Fibroblast of lung (primary cell): ENCODE results near the gene KRTAP9-2. TPM values are rescaled to one million over a fixed set of nuclear protein-coding genes. Genes with fewer than 3 reads are reported as not detected.
"Not testable (repeated sequence)": the region's sequence is repeated elsewhere in the genome, so short reads cannot be mapped to it uniquely, and the experiment has no call there.

Experiments used
- DNase-seq, 2 donors: peaks; one replicate each; pipeline versions ENCODE4 v3.0.0 to v3.0.0-alpha.2; 2010; ENCODE audit warnings: low read depth in 2 of 2
- H2AFZ ChIP-seq: 2 replicates; pipeline ENCODE4 v1.5.1; 2012; ENCODE audit warnings: low read length, control low read depth, inconsistent platforms
- H3K27ac ChIP-seq: 2 replicates; pipeline ENCODE4 v1.5.1; 2011; ENCODE audit warnings: low read length, control low read depth; ENCODE audit not compliant: insufficient read depth
- H3K27me3 ChIP-seq: 2 replicates; pipeline ENCODE4 v1.5.1; 2011; ENCODE audit warnings: mild to moderate bottlenecking, low read length; ENCODE audit not compliant: control insufficient read depth, insufficient read depth
- H3K36me3 ChIP-seq: 2 replicates; pipeline ENCODE4 v1.5.1; 2011; ENCODE audit warnings: low read length; ENCODE audit not compliant: control insufficient read depth, insufficient read depth
- H3K4me1 ChIP-seq: 2 replicates; pipeline ENCODE4 v1.5.1; 2011; ENCODE audit warnings: low read length; ENCODE audit not compliant: control insufficient read depth, insufficient read depth; ENCODE audit errors: extremely low read depth
- H3K4me2 ChIP-seq: 2 replicates; pipeline ENCODE4 v1.5.1; 2011; ENCODE audit warnings: low read length, control low read depth; ENCODE audit not compliant: insufficient read depth; ENCODE audit errors: extremely low read depth
- H3K4me3 ChIP-seq, 4 experiments: fragments of 200-600 bp in 1 of 4; sonication (generic) in 1 of 4; replicated peaks in 1 of 4; 2 replicates each; pipeline ENCODE4 v1.5.1; 2011 to 2016; ENCODE audit warnings: low read length in 4 of 4, low read depth in 3 of 4, mild to moderate bottlenecking in 3 of 4, control low read depth in 2 of 4, inconsistent platforms in 1 of 4, mixed read lengths in 1 of 4; ENCODE audit not compliant: insufficient read depth in 1 of 4; ENCODE audit errors: control extremely low read depth in 1 of 4
- H3K79me2 ChIP-seq: 2 replicates; pipeline ENCODE4 v1.5.1; 2012; ENCODE audit warnings: mild to moderate bottlenecking, low read length, inconsistent platforms; ENCODE audit not compliant: control insufficient read depth, insufficient read depth
- H3K9ac ChIP-seq: 2 replicates; pipeline ENCODE4 v1.5.1; 2011; ENCODE audit warnings: mild to moderate bottlenecking, low read length, control low read depth; ENCODE audit not compliant: insufficient read depth
- H3K9me3 ChIP-seq: 2 replicates; pipeline ENCODE4 v1.5.1; 2012; ENCODE audit warnings: low read depth, low read length; ENCODE audit not compliant: control insufficient read depth, insufficient read depth
- H4K20me1 ChIP-seq: 2 replicates; pipeline ENCODE4 v1.5.1; 2011; ENCODE audit warnings: low read length; ENCODE audit not compliant: control insufficient read depth, insufficient read depth; ENCODE audit errors: extremely low read depth
- polyA plus RNA-seq, 2 donors: library from polyadenylated mRNA; depleted of rRNA in 1 of 2; stranded (reverse) in 1 of 2; unstranded in 1 of 2; fragments of >200 nt; gene quantifications; 2 replicates each; pipeline ENCODE4 v1.2.1, GENCODE V29; 2011 to 2012; ENCODE audit warnings: missing spikeins in 1 of 2
- total RNA-seq: library from RNA; depleted of rRNA; stranded (reverse); fragments of >200 nt; gene quantifications from 2 replicates; pipeline ENCODE4 v1.2.1, GENCODE V29; 2014
- TF ChIP-seq, protein P1 (sequence below), 2 donors: IDR thresholded peaks in 1 of 2; conservative IDR thresholded peaks in 1 of 2; 1 replicate in 1 of 2; 2 replicates in 1 of 2; pipeline ENCODE4 v1.5.1; 2011 to 2012; ENCODE audit warnings: low read length in 2 of 2, control low read depth in 1 of 2, inconsistent platforms in 1 of 2, low read depth in 1 of 2, mild to moderate bottlenecking in 1 of 2

KRTAP9-2 gene
- total and polyA plus RNA-seq, 2 donors (not counting 1 experiment from before 2014, with no cell fraction given), result not detected

GRCh38 chr17:41271858-41272257, 45.4 kb downstream of the KRTAP9-2 start:
- H2AFZ ChIP-seq, result no peak overlapping the region
- H3K4me1 ChIP-seq, result no peaks in the 10 kb centered on the region
- no peaks in the 10 kb centered on the region for H3K27me3 ChIP-seq
- no peak for DNase-seq
- H3K4me3 ChIP-seq, result no peak overlapping the region
- H4K20me1 ChIP-seq, result no peaks in the 10 kb centered on the region
- H3K27ac ChIP-seq, result no peak overlapping the region
- H3K9me3 ChIP-seq, result no peaks in the 10 kb centered on the region
- H3K4me2 ChIP-seq, result no peak overlapping the region
- H3K9ac ChIP-seq, result no peak overlapping the region
- TF ChIP-seq, protein P1, sequence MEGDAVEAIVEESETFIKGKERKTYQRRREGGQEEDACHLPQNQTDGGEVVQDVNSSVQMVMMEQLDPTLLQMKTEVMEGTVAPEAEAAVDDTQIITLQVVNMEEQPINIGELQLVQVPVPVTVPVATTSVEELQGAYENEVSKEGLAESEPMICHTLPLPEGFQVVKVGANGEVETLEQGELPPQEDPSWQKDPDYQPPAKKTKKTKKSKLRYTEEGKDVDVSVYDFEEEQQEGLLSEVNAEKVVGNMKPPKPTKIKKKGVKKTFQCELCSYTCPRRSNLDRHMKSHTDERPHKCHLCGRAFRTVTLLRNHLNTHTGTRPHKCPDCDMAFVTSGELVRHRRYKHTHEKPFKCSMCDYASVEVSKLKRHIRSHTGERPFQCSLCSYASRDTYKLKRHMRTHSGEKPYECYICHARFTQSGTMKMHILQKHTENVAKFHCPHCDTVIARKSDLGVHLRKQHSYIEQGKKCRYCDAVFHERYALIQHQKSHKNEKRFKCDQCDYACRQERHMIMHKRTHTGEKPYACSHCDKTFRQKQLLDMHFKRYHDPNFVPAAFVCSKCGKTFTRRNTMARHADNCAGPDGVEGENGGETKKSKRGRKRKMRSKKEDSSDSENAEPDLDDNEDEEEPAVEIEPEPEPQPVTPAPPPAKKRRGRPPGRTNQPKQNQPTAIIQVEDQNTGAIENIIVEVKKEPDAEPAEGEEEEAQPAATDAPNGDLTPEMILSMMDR (conservative IDR thresholded peaks at IDR 0.05 in 1 of 2, IDR thresholded peaks at IDR 0.05 in 1 of 2; ENCODE audit: low read depth in 1 of 2, low read length in 2 of 2), result no peak
- no peaks in the 10 kb centered on the region for H3K36me3 ChIP-seq
- H3K79me2 ChIP-seq, result no peaks in the 10 kb centered on the region

GRCh38 chr17:41275648-41276190, 49.3 kb downstream of the KRTAP9-2 start, which contains the start of gene KRTAP9-7:
Gene KRTAP9-7, plus strand, starts transcription at chr17:41275698. Its CDS starts 0 bp downstream, at chr17:41275698.
- H3K4me1 ChIP-seq, H3K4me3 ChIP-seq, H3K9ac ChIP-seq, H3K79me2 ChIP-seq, H2AFZ ChIP-seq, H3K9me3 ChIP-seq, DNase-seq, H3K27me3 ChIP-seq, H3K27ac ChIP-seq, H3K4me2 ChIP-seq, H3K36me3 ChIP-seq, H4K20me1 ChIP-seq: not testable (repeated sequence)

Other genes starting within 250 kb of the KRTAP9-2 start
Only the 30 nearest of the 41 such genes appear.
- not detected in 2 replicates for gene KRTAP2-1, start 179.3 kb upstream of the KRTAP9-2 start, total RNA-seq
- not detected in 2 replicates for gene KRTAP2-1, start 179.3 kb upstream of the KRTAP9-2 start, polyA plus RNA-seq
- not detected in 2 replicates for gene KRTAP2-2, start 171.4 kb upstream of the KRTAP9-2 start, total RNA-seq
- gene KRTAP2-2, start 171.4 kb upstream of the KRTAP9-2 start, polyA plus RNA-seq, result not detected in 2 replicates
- not detected in 2 replicates for gene KRTAP2-3, start 166.5 kb upstream of the KRTAP9-2 start, total RNA-seq
- 0.84 and 2.6 TPM in 2 replicates for gene KRTAP2-3, start 166.5 kb upstream of the KRTAP9-2 start, polyA plus RNA-seq
- gene KRTAP2-4, start 160.8 kb upstream of the KRTAP9-2 start, total RNA-seq, result not detected in 2 replicates
- not detected in 2 replicates for gene KRTAP2-4, start 160.8 kb upstream of the KRTAP9-2 start, polyA plus RNA-seq
- gene KRTAP4-7, start 142.5 kb upstream of the KRTAP9-2 start, total RNA-seq, result not detected in 2 replicates
- not detected in 2 replicates for gene KRTAP4-7, start 142.5 kb upstream of the KRTAP9-2 start, polyA plus RNA-seq
- gene KRTAP4-8, start 128.5 kb upstream of the KRTAP9-2 start, total RNA-seq, result not detected in 2 replicates
- not detected in 2 replicates for gene KRTAP4-8, start 128.5 kb upstream of the KRTAP9-2 start, polyA plus RNA-seq
- gene KRTAP4-16, start 124.4 kb upstream of the KRTAP9-2 start, total RNA-seq, result not detected in 2 replicates
- gene KRTAP4-16, start 124.4 kb upstream of the KRTAP9-2 start, polyA plus RNA-seq, result not detected in 2 replicates
- not detected in 2 replicates for gene KRTAP4-9, start 121.3 kb upstream of the KRTAP9-2 start, total RNA-seq
- not detected in 2 replicates for gene KRTAP4-9, start 121.3 kb upstream of the KRTAP9-2 start, polyA plus RNA-seq
- gene KRTAP4-11, start 108.3 kb upstream of the KRTAP9-2 start, total RNA-seq, result not detected in 2 replicates
- gene KRTAP4-11, start 108.3 kb upstream of the KRTAP9-2 start, polyA plus RNA-seq, result not detected in 2 replicates
- not detected in 2 replicates for gene KRTAP4-12, start 102.5 kb upstream of the KRTAP9-2 start, total RNA-seq
- 0.23 TPM in 1 of 2 replicates, not detected in the other for gene KRTAP4-12, start 102.5 kb upstream of the KRTAP9-2 start, polyA plus RNA-seq
- not detected in 2 replicates for gene KRTAP4-6, start 86.1 kb upstream of the KRTAP9-2 start, total RNA-seq
- not detected in 2 replicates for gene KRTAP4-6, start 86.1 kb upstream of the KRTAP9-2 start, polyA plus RNA-seq
- gene KRTAP4-5, start 76.8 kb upstream of the KRTAP9-2 start, total RNA-seq, result not detected in 2 replicates
- not detected in 2 replicates for gene KRTAP4-5, start 76.8 kb upstream of the KRTAP9-2 start, polyA plus RNA-seq
- not detected in 2 replicates for gene KRTAP4-4, start 65.9 kb upstream of the KRTAP9-2 start, total RNA-seq
- not detected in 2 replicates for gene KRTAP4-4, start 65.9 kb upstream of the KRTAP9-2 start, polyA plus RNA-seq
- gene KRTAP4-3, start 58.4 kb upstream of the KRTAP9-2 start, total RNA-seq, result not detected in 2 replicates
- not detected in 2 replicates for gene KRTAP4-3, start 58.4 kb upstream of the KRTAP9-2 start, polyA plus RNA-seq
- not detected in 2 replicates for gene KRTAP4-2, start 48.4 kb upstream of the KRTAP9-2 start, total RNA-seq
- gene KRTAP4-2, start 48.4 kb upstream of the KRTAP9-2 start, polyA plus RNA-seq, result not detected in 2 replicates
- gene KRTAP4-1, start 41.7 kb upstream of the KRTAP9-2 start, total RNA-seq, result not detected in 2 replicates
- gene KRTAP4-1, start 41.7 kb upstream of the KRTAP9-2 start, polyA plus RNA-seq, result not detected in 2 replicates
- not detected in 2 replicates for gene KRTAP9-1, start 36.8 kb upstream of the KRTAP9-2 start, total RNA-seq
- not detected in 2 replicates for gene KRTAP9-1, start 36.8 kb upstream of the KRTAP9-2 start, polyA plus RNA-seq
- not detected in 2 replicates for gene KRTAP9-3, start 5.8 kb downstream of the KRTAP9-2 start, total RNA-seq
- not detected in 2 replicates for gene KRTAP9-3, start 5.8 kb downstream of the KRTAP9-2 start, polyA plus RNA-seq
- not detected in 2 replicates for gene KRTAP9-8, start 11.4 kb downstream of the KRTAP9-2 start, total RNA-seq
- gene KRTAP9-8, start 11.4 kb downstream of the KRTAP9-2 start, polyA plus RNA-seq, result not detected in 2 replicates
- not detected in 2 replicates for gene KRTAP9-4, start 23.0 kb downstream of the KRTAP9-2 start, total RNA-seq
- gene KRTAP9-4, start 23.0 kb downstream of the KRTAP9-2 start, polyA plus RNA-seq, result not detected in 2 replicates
- not detected in 2 replicates for gene KRTAP9-9, start 28.7 kb downstream of the KRTAP9-2 start, total RNA-seq
- gene KRTAP9-9, start 28.7 kb downstream of the KRTAP9-2 start, polyA plus RNA-seq, result not detected in 2 replicates
- not detected in 2 replicates for gene KRTAP9-6, start 38.7 kb downstream of the KRTAP9-2 start, total RNA-seq
- not detected in 2 replicates for gene KRTAP9-6, start 38.7 kb downstream of the KRTAP9-2 start, polyA plus RNA-seq
- gene KRTAP9-7, start 49.0 kb downstream of the KRTAP9-2 start, total RNA-seq, result not detected in 2 replicates
- not detected in 2 replicates for gene KRTAP9-7, start 49.0 kb downstream of the KRTAP9-2 start, polyA plus RNA-seq
- not detected in 2 replicates for gene KRTAP29-1, start 76.2 kb downstream of the KRTAP9-2 start, total RNA-seq
- not detected in 2 replicates for gene KRTAP29-1, start 76.2 kb downstream of the KRTAP9-2 start, polyA plus RNA-seq
- not detected in 2 replicates for gene KRTAP16-1, start 82.7 kb downstream of the KRTAP9-2 start, total RNA-seq
- not detected in 2 replicates for gene KRTAP16-1, start 82.7 kb downstream of the KRTAP9-2 start, polyA plus RNA-seq
- gene KRTAP17-1, start 89.1 kb downstream of the KRTAP9-2 start, total RNA-seq, result not detected in 2 replicates
- not detected in 2 replicates for gene KRTAP17-1, start 89.1 kb downstream of the KRTAP9-2 start, polyA plus RNA-seq
- gene KRT33A, start 124.2 kb downstream of the KRTAP9-2 start, total RNA-seq, result not detected in 2 replicates
- gene KRT33A, start 124.2 kb downstream of the KRTAP9-2 start, polyA plus RNA-seq, result not detected in 2 replicates
- gene KRT33B, start 143.2 kb downstream of the KRTAP9-2 start, total RNA-seq, result not detected in 2 replicates
- gene KRT33B, start 143.2 kb downstream of the KRTAP9-2 start, polyA plus RNA-seq, result not detected in 2 replicates
- under 0.01 TPM in 1 of 2 replicates, not detected in the other for gene KRT34, start 155.7 kb downstream of the KRTAP9-2 start, total RNA-seq
- gene KRT34, start 155.7 kb downstream of the KRTAP9-2 start, polyA plus RNA-seq, result 0.45 and 1.00 TPM in 2 replicates
- not detected in 2 replicates for gene KRT31, start 171.0 kb downstream of the KRTAP9-2 start, total RNA-seq
- gene KRT31, start 171.0 kb downstream of the KRTAP9-2 start, polyA plus RNA-seq, result not detected in 2 replicates